Vagina (tissue), 2 donors: Measurements from ENCODE around the gene LTA4H. TPM values are rescaled to one million over a fixed set of nuclear protein-coding genes. Genes with fewer than 3 reads are reported as not detected.

ENCODE experiments used
- DNase-seq, 2 donors: peaks; one replicate each; pipeline ENCODE4 v3.0.0-alpha.2; 2017; ENCODE audit errors: extremely low spot score in 2 of 2
- H3K27ac ChIP-seq: fragments of 200-600 bp; sonication (generic); one replicate; pipeline ENCODE4 v1.5.1; 2019
- H3K27me3 ChIP-seq: fragments of 200-600 bp; sonication (generic); one replicate; pipeline ENCODE4 v1.5.1; 2019
- H3K36me3 ChIP-seq, 2 donors: fragments of 200-600 bp; sonication (generic); one replicate each; pipeline ENCODE4 v1.5.1; 2017 to 2019
- H3K4me1 ChIP-seq: fragments of 200-600 bp; sonication (generic); one replicate; pipeline ENCODE4 v1.5.1; 2019
- H3K4me3 ChIP-seq, 2 donors: fragments of 200-600 bp; sonication (generic); 1 replicate in 1 of 2; 2 replicates in 1 of 2; pipeline ENCODE4 v1.5.1; 2016 to 2019
- H3K9me3 ChIP-seq: fragments of 200-600 bp; sonication (generic); one replicate; pipeline ENCODE4 v1.5.1; 2019
- CTCF ChIP-seq, 3 experiments: fragments of 450-650 bp in 2 of 3; fragments of 200-600 bp in 1 of 3; sonication (generic) in 1 of 3; IDR thresholded peaks; one replicate each; pipeline ENCODE4 v1.5.1; 2017 to 2019; ENCODE audit warnings: antibody characterized with exemption in 3 of 3, mild to moderate bottlenecking in 2 of 3, moderate library complexity in 2 of 3
- POLR2A ChIP-seq, 2 donors: fragments of 450-650 bp; IDR thresholded peaks; one replicate each; pipeline ENCODE4 v1.6.1; 2017; ENCODE audit warnings: antibody characterized with exemption in 2 of 2, mild to moderate bottlenecking in 2 of 2, moderate library complexity in 2 of 2
- POLR2AphosphoS5 ChIP-seq, 2 donors: sonication (generic); formaldehyde crosslinking; IDR thresholded peaks; one replicate each; pipeline ENCODE4 v1.9.0; 2017; ENCODE audit warnings: antibody characterized with exemption in 2 of 2, mild to moderate bottlenecking in 2 of 2, low read depth in 1 of 2; ENCODE audit not compliant: insufficient read depth in 1 of 2
- intact Hi-C: fragments of 100-400 bp; cut with DNase I; formaldehyde crosslinking; loops from one replicate; pipeline ENCODE4 v1.15.1; 2023
- total RNA-seq: library from RNA; depleted of rRNA; stranded (reverse); fragments of >200 nt; gene quantifications from one replicate; pipeline ENCODE4 v1.2.3, GENCODE V29; 2016

Gene LTA4H
- total RNA-seq, 1 donor from 2014 or later = 71.5 TPM

- Histone ChIP-seq H3K36me3 (no peaks in the 10 kb centered on the region), H3K27ac (no peak overlapping the region), H3K4me1 (no peaks in the 10 kb centered on the region), H3K9me3 (no peaks in the 10 kb centered on the region), H3K4me3 (no peak overlapping the region), H3K27me3 (no peaks in the 10 kb centered on the region)
- DNase-seq = no peak
- intact Hi-C loops = no loop called here
- TF ChIP-seq POLR2AphosphoS5 (IDR thresholded peaks at IDR 0.05; ENCODE audit: insufficient read depth in 1 of 2, low read depth in 1 of 2) = no peak
- TF ChIP-seq CTCF (IDR thresholded peaks at IDR 0.05) = no peak
- TF ChIP-seq POLR2A (IDR thresholded peaks at IDR 0.05) = no peak
Observed at GRCh38 chr12:95982602-95983001, 52.8 kb downstream of the LTA4H start.

- Histone ChIP-seq H3K36me3 (no peaks in the 10 kb centered on the region), H3K27ac (no peak overlapping the region), H3K4me3 (no peak overlapping the region), H3K9me3 (no peaks in the 10 kb centered on the region), H3K4me1 (no peaks in the 10 kb centered on the region), H3K27me3 (no peaks in the 10 kb centered on the region)
- intact Hi-C loops = no loop called here
- TF ChIP-seq CTCF (IDR thresholded peaks at IDR 0.05) (no peak), POLR2A (IDR thresholded peaks at IDR 0.05) (no peak), POLR2AphosphoS5 (IDR thresholded peaks at IDR 0.05; ENCODE audit: insufficient read depth in 1 of 2, low read depth in 1 of 2) (no peak)
- peak in 1 of 2 donors; percentile 52 for DNase-seq
Observed at GRCh38 chr12:95980437-95980836, 55.0 kb downstream of the LTA4H start.

GRCh38 chr12:95978774-95979173, 56.6 kb downstream of the LTA4H start:
- no peaks in the 10 kb centered on the region for H3K36me3 ChIP-seq
- H3K4me1 ChIP-seq = no peaks in the 10 kb centered on the region
- DNase-seq = no peak
- H3K4me3 ChIP-seq = no peak overlapping the region
- H3K27me3 ChIP-seq = no peaks in the 10 kb centered on the region
- intact Hi-C loops = no loop called here
- TF ChIP-seq POLR2A (IDR thresholded peaks at IDR 0.05) (no peak), CTCF (IDR thresholded peaks at IDR 0.05) (no peak), POLR2AphosphoS5 (IDR thresholded peaks at IDR 0.05; ENCODE audit: insufficient read depth in 1 of 2, low read depth in 1 of 2) (no peak)
- H3K27ac ChIP-seq = no peak overlapping the region
- no peaks in the 10 kb centered on the region for H3K9me3 ChIP-seq

GRCh38 chr12:95978351-95978750, 57.0 kb downstream of the LTA4H start:
- Histone ChIP-seq H3K4me1 (no peaks in the 10 kb centered on the region), H3K4me3 (no peak overlapping the region), H3K9me3 (no peaks in the 10 kb centered on the region), H3K27ac (no peak overlapping the region), H3K27me3 (no peaks in the 10 kb centered on the region), H3K36me3 (no peaks in the 10 kb centered on the region)
- TF ChIP-seq POLR2AphosphoS5 (IDR thresholded peaks at IDR 0.05; ENCODE audit: insufficient read depth in 1 of 2, low read depth in 1 of 2) = no peak
- TF ChIP-seq CTCF (IDR thresholded peaks at IDR 0.05) = no peak
- TF ChIP-seq POLR2A (IDR thresholded peaks at IDR 0.05) = no peak
- intact Hi-C loops = no loop called here
- peak in 1 of 2 donors; percentile 54 for DNase-seq

GRCh38 chr12:95977764-95978305, 57.6 kb downstream of the LTA4H start:
- intact Hi-C loops = no loop called here
- TF ChIP-seq POLR2AphosphoS5 (IDR thresholded peaks at IDR 0.05; ENCODE audit: insufficient read depth in 1 of 2, low read depth in 1 of 2) = no peak
- TF ChIP-seq CTCF (IDR thresholded peaks at IDR 0.05) = no peak
- no peak for TF ChIP-seq POLR2A (IDR thresholded peaks at IDR 0.05)
- Histone ChIP-seq H3K27me3 (no peaks in the 10 kb centered on the region), H3K36me3 (no peaks in the 10 kb centered on the region), H3K9me3 (no peaks in the 10 kb centered on the region), H3K4me3 (no peak overlapping the region), H3K4me1 (no peaks in the 10 kb centered on the region), H3K27ac (no peak overlapping the region)
- peak in 1 of 2 donors; percentile 77 for DNase-seq
